ENCODE measurements around the gene CDH26.

DNA sequence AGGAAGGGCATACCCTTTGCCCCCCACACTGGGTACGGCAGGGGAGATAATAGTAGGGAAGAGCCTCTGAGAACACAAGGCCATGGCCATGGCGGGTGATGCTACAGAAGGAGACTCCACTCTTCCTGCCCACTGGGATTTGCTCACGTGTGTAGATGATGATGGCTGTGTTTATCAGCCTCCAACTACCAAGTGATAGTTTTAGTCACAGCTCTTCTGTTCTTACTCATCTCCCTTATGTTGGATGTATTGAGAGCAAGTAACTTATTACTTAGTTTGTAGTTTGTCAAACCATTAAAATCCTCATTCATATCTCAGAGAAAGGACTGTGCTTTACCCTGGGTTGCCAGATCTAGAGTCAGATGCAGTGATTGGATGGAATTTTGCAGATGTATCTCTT is 66.0 kb downstream of the CDH26 start:
- no peak for TF ChIP-seq CTCF (IDR thresholded peaks at IDR 0.05; ENCODE audit: insufficient read depth, low read length)
- no peak for TF ChIP-seq POLR2AphosphoS5 (IDR thresholded peaks at IDR 0.05; ENCODE audit: low read depth)
- TF ChIP-seq GABPA (IDR thresholded peaks at IDR 0.05; ENCODE audit: low read depth), result no peak
